ENCODE measurements around the gene C15orf61.

C15orf61 gene

DNA sequence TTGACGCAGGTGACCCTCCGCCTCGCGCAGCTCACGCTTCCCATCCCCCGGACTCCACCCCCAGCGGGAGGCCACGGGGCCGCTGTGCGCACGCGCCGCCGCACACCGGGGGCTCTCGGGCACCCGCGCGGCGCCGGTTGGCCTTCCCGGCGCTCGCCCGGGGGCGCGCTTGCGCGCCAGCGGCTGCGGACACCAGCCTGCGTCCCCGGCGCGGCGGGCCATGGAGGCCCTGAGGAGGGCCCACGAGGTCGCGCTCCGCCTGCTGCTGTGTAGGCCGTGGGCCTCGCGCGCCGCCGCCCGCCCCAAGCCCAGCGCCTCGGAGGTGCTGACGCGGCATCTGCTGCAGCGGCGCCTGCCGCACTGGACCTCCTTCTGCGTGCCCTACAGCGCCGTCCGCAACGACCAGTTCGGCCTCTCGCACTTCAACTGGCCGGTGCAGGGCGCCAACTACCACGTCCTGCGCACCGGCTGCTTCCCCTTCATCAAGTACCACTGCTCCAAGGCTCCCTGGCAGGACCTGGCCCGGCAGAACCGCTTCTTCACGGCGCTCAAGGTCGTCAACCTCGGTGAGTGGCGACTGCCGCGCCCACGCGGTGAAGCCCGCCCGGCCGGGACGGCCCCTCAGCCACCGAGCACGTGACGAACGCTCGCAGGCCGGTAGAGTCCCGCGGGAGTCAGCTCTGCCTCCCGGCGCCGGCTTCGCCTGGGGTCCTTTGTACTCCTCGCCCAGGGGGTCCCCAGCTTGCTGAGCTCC, at the start of gene C15orf61:
TSS of gene C15orf61 (plus strand) at position 103 of the 754 bp plus-strand sequence. CDS start at position 221, 118 bp downstream.
- peak; percentile 47 for DNase-seq (ENCODE audit: low read depth)

GRCh38 chr15:67472957-67473356, 48.0 kb upstream of the C15orf61 start:
- no peak for DNase-seq (ENCODE audit: low read depth)

DNA sequence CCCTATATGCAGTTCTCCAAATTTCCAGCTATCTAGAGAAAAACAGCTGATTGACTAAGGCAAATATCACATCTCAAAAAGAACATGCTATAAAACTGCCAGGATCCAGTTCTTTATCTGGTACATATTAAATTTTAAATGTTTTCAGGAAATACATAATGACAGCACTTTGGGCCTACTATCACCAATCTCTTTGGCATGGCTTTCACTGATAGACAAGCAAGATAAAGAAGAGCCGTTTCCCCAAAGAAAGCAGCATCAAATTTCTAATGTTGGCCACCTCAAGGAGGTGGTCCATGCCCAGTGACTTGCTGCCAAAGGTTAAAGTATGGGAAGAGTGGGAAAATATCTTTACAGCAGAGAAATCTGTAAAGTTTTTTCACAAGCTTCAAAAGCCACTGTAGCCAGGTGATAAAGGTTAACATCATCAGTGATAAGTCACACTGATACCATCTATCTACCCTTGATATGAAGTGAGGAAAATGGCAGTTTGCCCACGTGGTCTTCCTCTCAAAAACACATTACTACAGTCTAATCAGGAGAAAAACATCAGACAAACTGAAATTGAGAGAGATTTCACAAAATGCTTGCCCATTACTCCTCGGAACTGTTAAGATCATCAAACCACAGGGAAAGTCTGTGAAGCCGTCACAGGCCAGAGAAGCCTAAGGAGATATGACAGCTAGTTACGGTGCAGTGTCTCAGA, 46.4 kb upstream of the C15orf61 start:
- no peak for DNase-seq (ENCODE audit: low read depth)

- peak; percentile 30 for DNase-seq (ENCODE audit: low read depth)
Observed at GRCh38 chr15:67479781-67480505, 41.0 kb upstream of the C15orf61 start.

DNA sequence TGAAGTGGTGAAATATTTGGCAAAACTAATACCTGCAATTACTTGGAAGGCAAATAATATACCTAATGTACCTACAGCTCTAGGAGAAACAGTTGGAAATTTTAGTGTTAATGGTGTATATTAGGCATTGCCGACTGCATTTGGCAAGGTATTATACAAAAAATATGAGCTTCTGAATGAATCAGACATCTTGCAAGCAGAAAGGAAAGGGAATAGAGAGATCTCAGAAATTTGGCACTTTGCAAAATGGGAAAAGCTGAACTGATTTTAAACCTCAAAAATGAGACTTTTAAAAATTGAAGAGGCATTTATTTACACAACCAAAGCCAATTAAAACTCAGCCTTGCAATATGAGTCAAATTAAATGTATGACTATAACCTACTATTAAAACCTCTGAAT, 40.2 kb upstream of the C15orf61 start:
- no peak for DNase-seq (ENCODE audit: low read depth)

DNA sequence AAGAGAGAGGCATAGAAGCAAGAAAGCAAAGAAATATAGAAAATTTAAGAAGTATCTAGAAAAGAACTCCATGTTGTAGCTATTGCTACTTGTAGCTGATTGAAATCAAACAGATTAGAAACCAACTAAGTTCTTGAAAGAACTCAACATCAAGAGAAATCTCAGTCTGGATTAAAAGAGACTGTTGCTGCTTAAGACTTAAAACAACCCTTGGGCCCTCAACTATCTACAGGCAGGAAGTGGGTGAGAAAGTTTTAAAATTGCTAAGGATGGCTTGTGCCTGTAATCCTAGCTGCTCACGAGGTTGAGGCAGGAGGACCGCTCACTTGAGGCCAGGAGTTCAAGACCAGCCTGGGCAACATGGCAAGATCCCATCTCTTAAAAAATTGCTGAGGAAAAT, 39.3 kb upstream of the C15orf61 start:
- no peak for DNase-seq (ENCODE audit: low read depth)

- DNase-seq (ENCODE audit: low read depth), result no peak
Observed at GRCh38 chr15:67495585-67495984, 25.3 kb upstream of the C15orf61 start.

DNA sequence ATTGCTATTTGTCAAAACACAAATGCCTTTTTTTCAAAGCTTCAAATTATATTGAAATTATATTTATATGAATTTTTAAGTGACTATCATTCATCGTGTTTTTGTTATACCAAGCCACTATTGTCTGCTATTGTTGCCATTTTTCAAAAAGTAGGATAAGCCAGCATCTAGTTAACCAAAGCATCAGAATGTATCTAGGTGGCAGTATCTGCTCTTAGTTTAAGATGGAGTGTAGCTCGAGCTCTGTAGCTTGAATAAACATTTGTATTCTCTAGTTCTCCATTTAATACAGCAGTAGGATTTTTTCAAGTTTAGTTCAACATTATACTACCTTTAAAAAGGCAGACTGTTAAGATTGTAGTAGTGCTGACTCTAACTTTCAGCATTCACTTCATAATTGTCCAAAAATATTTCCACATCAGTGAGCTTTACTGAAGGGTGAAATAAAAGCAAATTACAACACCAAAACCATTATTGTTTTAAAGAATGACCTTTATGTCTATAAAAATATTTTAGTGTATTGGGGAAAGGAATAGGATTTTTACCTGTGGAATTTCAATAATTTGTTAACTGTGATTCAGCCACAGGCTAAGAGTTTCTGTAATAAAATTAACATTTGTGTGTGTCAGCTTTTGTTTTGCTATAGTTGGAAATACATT, 19.6 kb upstream of the C15orf61 start:
- DNase-seq (ENCODE audit: low read depth), result peak; percentile 53

DNA sequence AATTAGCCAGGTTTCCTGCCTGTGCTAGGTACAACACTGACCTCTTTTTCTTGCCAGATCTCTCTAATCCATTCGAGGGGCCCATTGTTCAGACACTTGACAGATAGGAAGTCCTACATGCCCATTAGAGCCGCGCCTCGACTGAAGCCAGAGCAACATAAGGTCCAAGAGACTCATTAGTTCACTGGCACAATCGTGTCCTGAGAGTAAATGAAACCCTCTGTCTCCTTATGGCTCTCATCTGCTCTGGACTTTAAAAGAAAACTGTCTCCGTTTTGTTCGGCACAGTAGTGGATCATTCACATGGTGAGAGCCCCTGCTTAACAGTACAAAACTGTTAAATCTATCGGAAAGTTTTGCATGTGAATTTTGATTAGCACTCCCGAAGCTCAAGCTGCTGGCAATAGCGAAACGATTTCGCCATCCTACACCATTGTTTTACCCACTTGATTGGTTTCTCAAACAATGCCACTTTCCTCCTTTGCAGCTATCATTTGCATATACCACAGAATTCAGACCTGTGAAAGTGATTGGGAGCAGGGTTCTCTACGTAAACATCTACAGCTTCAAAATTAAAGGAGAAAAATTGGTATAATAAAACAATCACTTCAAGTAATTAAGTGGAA, 19.0 kb upstream of the C15orf61 start:
- DNase-seq (ENCODE audit: low read depth), result no peak

GRCh38 chr15:67504056-67504455, 16.9 kb upstream of the C15orf61 start:
- DNase-seq (ENCODE audit: low read depth), result no peak

DNA sequence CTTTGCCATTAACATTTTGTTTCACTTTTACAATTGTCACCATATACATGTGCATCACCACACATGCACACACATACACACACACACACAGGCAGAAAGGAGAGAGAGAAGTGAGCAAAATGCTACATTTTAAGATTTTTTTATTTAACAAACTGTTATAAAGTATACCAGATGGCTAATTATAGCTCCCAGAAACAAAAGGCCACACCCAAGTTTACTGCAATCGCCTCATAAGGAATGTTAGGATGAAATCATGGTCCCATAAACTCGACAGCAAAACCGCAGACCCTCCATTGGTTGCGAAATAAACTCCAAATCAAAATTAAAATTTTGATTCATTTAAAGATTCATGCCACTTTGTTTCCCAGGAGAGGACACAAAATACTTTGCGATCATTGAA, 16.1 kb upstream of the C15orf61 start:
- DNase-seq (ENCODE audit: low read depth), result peak; percentile 73

- no peak for DNase-seq (ENCODE audit: low read depth)
Observed at GRCh38 chr15:67505675-67506572, 15.0 kb upstream of the C15orf61 start.

GRCh38 chr15:67506775-67507747, 13.9 kb upstream of the C15orf61 start:
- DNase-seq (ENCODE audit: low read depth), result peak; percentile 91

DNA sequence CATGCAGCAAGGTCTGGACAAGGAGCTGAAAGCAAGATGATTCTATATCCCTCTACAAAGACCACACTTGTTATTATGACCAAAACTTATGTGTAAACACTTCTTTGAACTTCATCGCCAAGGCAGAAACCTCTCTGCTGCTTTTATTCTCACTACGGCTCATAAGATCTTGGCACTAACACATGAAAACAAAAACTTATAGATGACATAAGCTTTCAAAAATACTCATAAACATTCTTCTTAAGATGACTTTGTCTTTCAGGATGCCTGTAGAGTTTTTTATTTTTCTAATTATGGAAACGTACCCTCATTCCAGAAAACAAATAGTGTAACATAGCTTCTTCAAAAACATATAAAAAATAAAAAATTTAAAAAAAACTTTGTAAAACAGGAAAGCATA, 12.5 kb upstream of the C15orf61 start:
- DNase-seq (ENCODE audit: low read depth), result peak; percentile 54

DNA sequence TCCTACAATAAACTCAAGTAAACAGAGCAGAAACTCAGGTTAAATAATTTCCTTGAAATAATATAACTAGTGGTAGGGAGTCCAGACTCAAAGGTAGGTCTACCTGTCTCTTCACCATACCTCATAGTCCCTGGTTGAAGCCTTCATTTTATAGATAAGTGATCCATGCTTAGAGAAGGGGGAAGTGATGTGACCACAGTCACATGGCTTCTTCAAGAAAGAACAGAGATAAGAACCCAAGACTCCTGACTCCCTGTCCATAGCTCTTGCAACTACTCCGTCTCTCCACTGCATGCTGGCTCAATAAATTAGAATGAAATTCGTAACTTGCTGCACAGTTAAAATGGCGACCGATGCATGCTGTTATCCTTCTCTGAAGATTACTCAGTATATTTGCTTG, 11.0 kb upstream of the C15orf61 start:
- no peak for DNase-seq (ENCODE audit: low read depth)

DNA sequence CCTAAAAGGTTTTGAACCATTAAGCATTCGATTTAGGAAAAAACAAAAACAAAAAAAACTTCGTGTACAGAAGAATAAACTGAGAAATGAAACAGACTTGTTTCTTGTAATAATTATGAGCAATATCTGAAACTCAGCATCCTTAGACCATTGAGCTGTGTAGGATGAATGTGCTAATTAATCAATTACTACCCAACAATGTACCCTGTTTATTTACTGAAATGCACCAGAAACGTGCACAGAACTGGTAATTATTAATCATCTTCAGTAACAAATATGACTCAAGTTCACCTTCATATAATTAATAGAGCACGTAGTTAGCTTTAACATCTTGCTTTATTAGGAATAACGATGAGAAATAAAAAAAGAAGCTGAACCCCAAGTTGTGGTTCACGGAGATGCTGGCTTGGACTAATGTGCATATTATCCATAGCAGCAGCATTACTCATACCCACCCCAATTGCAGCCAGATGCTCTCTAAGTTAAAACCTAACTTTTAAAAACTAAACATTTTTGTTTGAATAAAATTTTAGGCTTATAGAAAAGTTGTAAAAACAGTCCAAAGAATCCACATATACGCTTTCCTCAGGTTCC, 10.2 kb upstream of the C15orf61 start:
- peak; percentile 65 for DNase-seq (ENCODE audit: low read depth)

DNA sequence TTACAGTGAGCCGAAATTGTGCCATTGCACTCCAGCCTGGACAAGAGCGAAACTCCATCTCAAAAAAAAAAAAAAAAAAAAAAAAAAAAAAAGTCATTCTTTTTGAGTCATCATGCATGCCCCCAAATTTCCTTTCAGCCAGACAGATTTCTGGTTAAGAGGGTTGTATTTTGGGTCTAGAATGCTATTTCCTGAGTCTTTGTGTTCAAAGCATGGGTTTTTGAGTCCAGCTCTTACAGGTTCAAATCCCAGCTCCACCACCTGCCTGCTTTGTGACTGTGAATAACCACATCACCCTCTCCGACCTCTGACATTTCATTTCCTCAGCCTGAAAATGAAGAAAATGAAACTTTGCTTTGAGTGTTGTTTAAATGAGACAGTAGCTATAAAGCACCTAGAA, 9.3 kb upstream of the C15orf61 start:
- DNase-seq (ENCODE audit: low read depth), result no peak

DNA sequence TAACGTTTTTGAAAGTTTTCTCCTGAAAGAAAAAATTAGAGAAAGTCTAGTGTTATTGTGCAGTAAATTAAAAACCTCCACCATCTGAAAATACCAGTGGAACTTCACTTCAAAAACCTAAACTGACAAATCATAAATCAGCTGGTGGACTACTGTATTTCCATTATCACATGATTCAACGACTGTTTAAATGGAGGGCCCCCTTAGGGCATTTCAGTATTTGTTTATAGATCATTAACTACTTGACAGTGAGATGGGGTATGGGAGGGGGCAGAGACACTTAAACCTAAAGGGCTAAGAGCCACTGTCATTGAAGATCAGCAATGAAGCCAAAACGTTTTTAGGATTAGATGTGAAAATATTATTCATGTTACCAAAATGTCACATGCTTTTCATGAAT, 8.8 kb upstream of the C15orf61 start:
- no peak for DNase-seq (ENCODE audit: low read depth)

Data from fibroblast of the conjunctiva (primary cell).